Activated CD8-positive, alpha-beta T cell treated with anti-CD3 and anti-CD28 coated beads for 36 hours (primary cell): ENCODE measurements around the gene RPL19. TPM values are rescaled to one million over a fixed set of nuclear protein-coding genes. Genes with fewer than 3 reads are reported as not detected.

Experiments used
- ATAC-seq: fragments of 200-7000 bp; cut with Tn5 transposase; one replicate; pipeline ENCODE4 v1.10.0; 2021; ENCODE audit warnings: mild to moderate bottlenecking, moderate library complexity
- CTCF ChIA-PET: fragments of 350-600 bp; sonication (Branson Sonifier 250); formaldehyde crosslinking; loops from one replicate; lab custom pipeline; 2021; ENCODE audit warnings: antibody characterized with exemption; lab: Charles Lee
- POLR2A ChIA-PET: fragments of 350-600 bp; sonication (Branson Sonifier 250); formaldehyde crosslinking; loops from one replicate; lab custom pipeline; 2021; ENCODE audit warnings: antibody characterized with exemption; lab: Charles Lee
- DNase-seq: peaks from one replicate; pipeline ENCODE4 v3.0.0-alpha.2; 2020
- H3K27ac Mint-ChIP-seq: one replicate; pipeline ENCODE4 v1.8.0; 2021; ENCODE audit warnings: mild to moderate bottlenecking, mixed read lengths
- H3K27me3 Mint-ChIP-seq: one replicate; pipeline ENCODE4 v1.8.0; 2021; ENCODE audit warnings: mixed read lengths
- H3K36me3 Mint-ChIP-seq: one replicate; pipeline ENCODE4 v1.8.0; 2021; ENCODE audit warnings: low read depth, mixed read lengths
- H3K4me1 Mint-ChIP-seq: one replicate; pipeline ENCODE4 v1.8.0; 2021; ENCODE audit warnings: low read depth, mixed read lengths
- H3K4me3 Mint-ChIP-seq: one replicate; pipeline ENCODE4 v1.8.0; 2021; ENCODE audit warnings: mild to moderate bottlenecking, moderate library complexity, mixed read lengths
- H3K9me3 Mint-ChIP-seq: one replicate; pipeline ENCODE4 v1.8.0; 2021; ENCODE audit warnings: mixed read lengths
- intact Hi-C: fragments of 100-400 bp; cut with micrococcal nuclease; formaldehyde crosslinking; loops from one replicate; pipeline ENCODE4 v1.10.0; 2022
- total RNA-seq, 2 experiments: library from RNA; stranded (reverse); gene quantifications; one replicate each; pipeline ENCODE4 v1.2.3, GENCODE V29; 2021
- TF ChIP-seq, protein P1 (sequence below): fragments of 200-600 bp; IDR thresholded peaks from one replicate; pipeline ENCODE4 v1.8.0; 2022; ENCODE audit warnings: antibody characterized with exemption, mild to moderate bottlenecking

RPL19 gene
- total RNA-seq, 2 experiments from 2014 or later, result 3,130 to 3,175 TPM

DNA sequence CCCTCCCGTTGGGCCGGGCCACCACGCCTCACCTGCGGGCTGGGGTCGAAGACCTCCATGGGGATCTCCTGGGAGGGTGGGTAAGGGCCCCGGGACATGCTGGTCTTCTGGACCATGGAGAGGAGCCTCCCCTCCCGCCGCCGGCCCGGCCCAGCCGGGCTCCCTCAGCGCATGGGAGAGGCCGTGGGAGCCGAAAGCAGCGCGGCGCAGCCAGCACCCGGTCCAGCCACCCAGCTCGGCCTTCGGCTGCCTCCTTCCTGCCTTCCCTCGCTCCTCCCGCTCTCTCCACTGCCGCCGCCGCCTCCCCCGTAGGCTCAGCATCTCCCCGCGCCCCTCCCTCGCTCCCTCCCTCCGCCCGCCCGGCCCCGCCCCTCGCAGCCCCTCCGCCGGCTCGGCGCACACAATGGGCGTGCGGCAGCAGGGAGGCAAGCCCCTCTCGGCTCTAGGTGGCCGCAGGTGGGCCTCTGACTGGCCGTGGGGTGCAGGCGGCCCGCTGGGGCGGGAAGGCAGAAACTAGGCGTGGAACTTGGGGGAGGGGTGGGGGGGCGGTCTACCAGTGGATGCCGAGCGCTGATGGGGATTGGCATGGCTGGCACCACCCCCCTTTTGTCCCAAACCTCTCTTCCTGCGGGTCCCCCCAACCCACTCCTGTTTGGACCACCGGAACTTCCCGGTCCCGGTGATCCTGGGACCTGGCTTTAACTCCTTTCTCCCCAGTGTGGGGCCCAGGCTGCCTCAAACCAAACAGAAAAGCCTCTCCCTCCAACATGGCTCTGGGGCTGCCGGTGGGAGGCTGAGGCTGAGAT, 2.5 kb upstream of the RPL19 start, which contains the start of gene CACNB1:
CACNB1 (minus strand) TSS at position 290 of the 806 bp plus-strand sequence; CDS start at position 116, 174 bp downstream.
- Mint-ChIP-seq H3K4me3 (peak within 1 kb of the TSS; percentile 90), H3K27me3 (no peaks in the 10 kb centered on the region), H3K4me1 (peaks cover 42% of the 10 kb centered on the region), H3K9me3 (no peaks in the 10 kb centered on the region), H3K27ac (peak within 1 kb of the TSS; percentile 99), H3K36me3 (peaks cover 28% of the 10 kb centered on the region)
- TF ChIP-seq, protein P1, sequence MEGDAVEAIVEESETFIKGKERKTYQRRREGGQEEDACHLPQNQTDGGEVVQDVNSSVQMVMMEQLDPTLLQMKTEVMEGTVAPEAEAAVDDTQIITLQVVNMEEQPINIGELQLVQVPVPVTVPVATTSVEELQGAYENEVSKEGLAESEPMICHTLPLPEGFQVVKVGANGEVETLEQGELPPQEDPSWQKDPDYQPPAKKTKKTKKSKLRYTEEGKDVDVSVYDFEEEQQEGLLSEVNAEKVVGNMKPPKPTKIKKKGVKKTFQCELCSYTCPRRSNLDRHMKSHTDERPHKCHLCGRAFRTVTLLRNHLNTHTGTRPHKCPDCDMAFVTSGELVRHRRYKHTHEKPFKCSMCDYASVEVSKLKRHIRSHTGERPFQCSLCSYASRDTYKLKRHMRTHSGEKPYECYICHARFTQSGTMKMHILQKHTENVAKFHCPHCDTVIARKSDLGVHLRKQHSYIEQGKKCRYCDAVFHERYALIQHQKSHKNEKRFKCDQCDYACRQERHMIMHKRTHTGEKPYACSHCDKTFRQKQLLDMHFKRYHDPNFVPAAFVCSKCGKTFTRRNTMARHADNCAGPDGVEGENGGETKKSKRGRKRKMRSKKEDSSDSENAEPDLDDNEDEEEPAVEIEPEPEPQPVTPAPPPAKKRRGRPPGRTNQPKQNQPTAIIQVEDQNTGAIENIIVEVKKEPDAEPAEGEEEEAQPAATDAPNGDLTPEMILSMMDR, result no peak
- ChIA-PET POLR2A (no interaction called here), CTCF (interaction anchor here (2.1 to 27.4 kb wide), 5 partner anchors 9 to 215 kb away, joined by 7 to 516 read pairs (median 17); no protein-coding TSS in a partner anchor)
- DNase-seq (peak; percentile 79), ATAC-seq (peak; percentile 65)
- intact Hi-C loops, result no loop called here

DNA sequence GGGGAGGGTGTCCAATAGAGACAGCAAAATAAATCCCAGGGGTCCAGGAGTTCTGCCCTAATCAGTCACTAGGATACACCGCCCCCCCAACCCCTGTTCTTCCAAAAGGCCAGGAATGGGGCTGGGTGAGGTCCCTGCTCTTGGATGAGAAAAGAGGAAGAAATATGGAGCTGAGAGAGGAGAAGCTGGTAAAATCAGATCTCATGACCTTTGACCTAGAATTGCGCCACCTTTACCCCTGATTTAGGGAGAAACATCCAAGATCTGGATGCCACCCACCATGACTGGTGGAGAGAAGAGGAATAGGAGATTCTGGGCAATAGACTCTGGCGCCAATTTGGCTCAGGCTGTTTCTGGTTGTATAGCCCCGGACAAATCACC, 1.9 kb upstream of the RPL19 start:
- DNase-seq, result no peak
- ChIA-PET POLR2A (no interaction called here), CTCF (interaction anchor here (2.0 to 27.4 kb wide), 4 partner anchors 23 to 46 kb away, joined by 6 to 516 read pairs (median 18); no protein-coding TSS in a partner anchor)
- Mint-ChIP-seq H3K27me3 (no peaks in the 10 kb centered on the region), H3K36me3 (peaks cover 32% of the 10 kb centered on the region), H3K4me3 (peak overlapping the region; percentile 90), H3K9me3 (no peaks in the 10 kb centered on the region), H3K4me1 (peaks cover 45% of the 10 kb centered on the region), H3K27ac (peak overlapping the region; percentile 99)
- intact Hi-C loops, result no loop called here
- TF ChIP-seq, protein P1, result no peak
- no peak for ATAC-seq

GRCh38 chr17:39199820-39200069, 338 bp upstream of the RPL19 start:
- intact Hi-C loops, result loop anchor here (10.0 kb wide), 1 partner anchor 205 kb away; the partner anchor contains the start of gene FBXL20
- TF ChIP-seq, protein P1, result no peak
- Mint-ChIP-seq H3K9me3 (no peaks in the 10 kb centered on the region), H3K36me3 (peaks cover 48% of the 10 kb centered on the region), H3K4me1 (peaks cover 53% of the 10 kb centered on the region), H3K27ac (peak overlapping the region; percentile 99), H3K4me3 (peak overlapping the region; percentile 90), H3K27me3 (no peaks in the 10 kb centered on the region)
- ATAC-seq, result peak; percentile 64
- POLR2A ChIA-PET, result interaction anchor here (0.9 to 3.9 kb wide), 27 partner anchors 8 to 472 kb away, joined by 3 to 35 read pairs (median 4); partner anchors contain the start of genes ARL5C, CDK12, CWC25 and LASP1
- CTCF ChIA-PET, result interaction anchor here (1.1 to 27.4 kb wide), 7 partner anchors 9 to 217 kb away, joined by 4 to 516 read pairs (median 9); no protein-coding TSS in a partner anchor
- peak; percentile 98 for DNase-seq

DNA sequence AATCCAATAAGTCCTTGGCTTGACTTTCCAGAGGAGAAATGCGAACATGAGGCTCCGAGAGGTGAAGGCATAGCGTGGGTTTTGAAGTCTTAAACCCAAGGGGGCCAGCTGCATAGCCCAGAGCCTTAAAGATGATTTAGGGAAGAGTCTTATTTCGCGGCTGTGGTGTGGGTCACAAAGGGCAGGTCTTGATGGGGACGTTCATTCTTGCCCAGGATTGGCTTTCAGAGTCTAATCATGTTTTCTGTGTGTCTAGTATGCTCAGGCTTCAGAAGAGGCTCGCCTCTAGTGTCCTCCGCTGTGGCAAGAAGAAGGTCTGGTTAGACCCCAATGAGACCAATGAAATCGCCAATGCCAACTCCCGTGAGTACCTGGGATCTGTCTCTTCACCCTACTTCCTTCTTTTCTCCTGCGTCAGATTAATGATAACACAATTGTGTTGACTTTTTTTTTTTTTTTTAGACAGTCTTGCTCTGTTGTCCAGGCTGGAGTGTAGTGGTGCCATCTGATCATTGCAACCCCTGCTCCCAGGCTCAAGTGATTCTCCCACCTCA, 951 bp downstream of the RPL19 start:
- H3K36me3 Mint-ChIP-seq, result peaks cover 53% of the 10 kb centered on the region
- H3K4me3 Mint-ChIP-seq, result peak overlapping the region; percentile 90
- peak overlapping the region; percentile 99 for H3K27ac Mint-ChIP-seq
- no peaks in the 10 kb centered on the region for H3K9me3 Mint-ChIP-seq
- TF ChIP-seq, protein P1, result no peak
- H3K4me1 Mint-ChIP-seq, result peaks cover 47% of the 10 kb centered on the region
- H3K27me3 Mint-ChIP-seq, result no peaks in the 10 kb centered on the region
- ChIA-PET POLR2A (interaction anchor here (1.0 to 3.9 kb wide), 5 partner anchors 8 to 53 kb away, joined by 3 to 35 read pairs (median 11); no protein-coding TSS in a partner anchor), CTCF (interaction anchor here (1.3 to 27.4 kb wide), 4 partner anchors 26 to 218 kb away, joined by 3 to 516 read pairs (median 8); no protein-coding TSS in a partner anchor)
- intact Hi-C loops, result loop anchor here (10.0 kb wide), 1 partner anchor 204 kb away; the partner anchor contains the start of gene FBXL20
- DNase-seq, result no peak
- ATAC-seq, result no peak
